Neural cell (in vitro differentiated cells): ENCODE data around the gene SGSH. TPM values are rescaled to one million over a fixed set of nuclear protein-coding genes. Genes with fewer than 3 reads are reported as not detected.

Experiments used
- H2AFZ ChIP-seq: fragments of 200-600, 300-800 bp; sonication (generic), shearing (Covaris generic); 2 replicates; pipeline ENCODE4 v1.6.0; 2014; ENCODE audit warnings: low read depth, mild to moderate bottlenecking, antibody characterized with exemption, low read length, moderate library complexity
- H3F3A ChIP-seq: fragments of 200-600 bp; shearing (Covaris generic); 2 replicates; pipeline ENCODE4 v1.6.1; 2016; ENCODE audit warnings: mild to moderate bottlenecking, moderate library complexity, mixed read lengths, antibody characterized with exemption, low read length; ENCODE audit not compliant: insufficient read depth, poor library complexity, severe bottlenecking
- H3K27ac ChIP-seq: fragments of 200-600, 300-800 bp; sonication (generic), shearing (Covaris generic); 2 replicates; pipeline ENCODE4 v1.5.1; 2014; ENCODE audit warnings: mild to moderate bottlenecking, low read length, moderate library complexity
- H3K27me3 ChIP-seq: fragments of 300-800, 200-600 bp; sonication (generic), shearing (Covaris generic); 2 replicates; pipeline ENCODE4 v1.6.0; 2014; ENCODE audit warnings: mild to moderate bottlenecking, low read depth, low read length, moderate library complexity; ENCODE audit not compliant: insufficient read depth
- H3K36me3 ChIP-seq: fragments of 300-800, 200-600 bp; sonication (generic), shearing (Covaris generic); 2 replicates; pipeline ENCODE4 v1.5.1; 2014; ENCODE audit warnings: mild to moderate bottlenecking, antibody characterized with exemption, low read length, moderate library complexity; ENCODE audit not compliant: insufficient read depth
- H3K4me2 ChIP-seq: fragments of 300-800, 200-600 bp; sonication (generic), shearing (Covaris generic); 2 replicates; pipeline ENCODE4 v1.6.0; 2014; ENCODE audit warnings: mild to moderate bottlenecking, low read length
- H3K4me3 ChIP-seq: fragments of 300-800, 200-600 bp; sonication (generic), shearing (Covaris generic); 2 replicates; pipeline ENCODE4 v1.5.1; 2014; ENCODE audit warnings: mild to moderate bottlenecking, low read length, moderate library complexity
- H3K79me2 ChIP-seq: fragments of 200-600 bp; shearing (Covaris generic); replicated peaks from 2 replicates; pipeline ENCODE4 v1.6.0; 2014; ENCODE audit warnings: mild to moderate bottlenecking, low read length, moderate library complexity; ENCODE audit not compliant: insufficient read depth
- H3K9ac ChIP-seq: fragments of 300-800, 200-600 bp; sonication (generic), shearing (Covaris generic); 2 replicates; pipeline ENCODE4 v1.6.1; 2016; ENCODE audit warnings: mild to moderate bottlenecking, low read length, mixed read lengths
- H3K9me2 ChIP-seq: fragments of 200-600 bp; shearing (Covaris generic); 2 replicates; pipeline ENCODE4 v1.6.1; 2016; ENCODE audit warnings: mild to moderate bottlenecking, low read length, mixed read lengths; ENCODE audit not compliant: insufficient read depth
- H3K9me3 ChIP-seq: fragments of 200-600, 300-800 bp; sonication (generic), shearing (Covaris generic); 2 replicates; pipeline ENCODE4 v1.6.1; 2016; ENCODE audit warnings: mild to moderate bottlenecking, mixed run types, low read length, moderate library complexity, mixed read lengths
- H4K20me1 ChIP-seq: fragments of 200-600 bp; shearing (Covaris generic); 2 replicates; pipeline ENCODE4 v1.6.1; 2016; ENCODE audit warnings: mild to moderate bottlenecking, mixed run types; ENCODE audit not compliant: insufficient read depth
- CTCF ChIP-seq: fragments of 450-650 bp; IDR thresholded peaks from 2 replicates; pipeline ENCODE4 v1.5.1; 2014; ENCODE audit warnings: antibody characterized with exemption, mild to moderate bottlenecking, moderate library complexity; ENCODE audit not compliant: poor library complexity, severe bottlenecking
- EP300 ChIP-seq: fragments of 450-650 bp; conservative IDR thresholded peaks from 2 replicates; pipeline ENCODE4 v1.6.1; 2014; ENCODE audit warnings: antibody characterized with exemption, mild to moderate bottlenecking, moderate library complexity; ENCODE audit not compliant: poor library complexity, severe bottlenecking
- EZH2 ChIP-seq: fragments of 200-600, 300-800 bp; shearing (Covaris generic), sonication (generic); IDR thresholded peaks from 2 replicates; pipeline ENCODE4 v1.6.1; 2014; ENCODE audit warnings: antibody characterized with exemption, low read length, borderline replicate concordance, mild to moderate bottlenecking; ENCODE audit not compliant: insufficient read depth, poor library complexity, severe bottlenecking
- MXI1 ChIP-seq: fragments of 450-650 bp; conservative IDR thresholded peaks from 2 replicates; pipeline ENCODE4 v1.6.1; 2014; ENCODE audit warnings: antibody characterized with exemption, mild to moderate bottlenecking; ENCODE audit not compliant: poor library complexity, severe bottlenecking
- POLR2AphosphoS5 ChIP-seq: IDR thresholded peaks from 2 replicates; pipeline ENCODE4 v1.6.1; 2012
- RAD21 ChIP-seq: fragments of 450-650 bp; conservative IDR thresholded peaks from 2 replicates; pipeline ENCODE4 v1.6.1; 2014; ENCODE audit warnings: antibody characterized with exemption, mild to moderate bottlenecking, moderate library complexity
- REST ChIP-seq: IDR thresholded peaks from 2 replicates; pipeline ENCODE4 v1.6.1; 2012; ENCODE audit warnings: borderline replicate concordance
- SMC3 ChIP-seq: fragments of 450-650 bp; conservative IDR thresholded peaks from 2 replicates; pipeline ENCODE4 v1.6.1; 2014; ENCODE audit warnings: antibody characterized with exemption, mild to moderate bottlenecking, moderate library complexity; ENCODE audit not compliant: poor library complexity
- TAF1 ChIP-seq: IDR thresholded peaks from 2 replicates; pipeline ENCODE4 v1.6.1; 2012; ENCODE audit warnings: low read depth
- polyA plus RNA-seq: library from polyadenylated mRNA; depleted of rRNA; stranded (reverse); fragments of >200 nt; gene quantifications from 2 replicates; pipeline ENCODE4 v1.2.3, GENCODE V29; 2014

Gene SGSH
- polyA plus RNA-seq, 1 donor from 2014 or later: 8.0 TPM

GRCh38 chr17:80227666-80228065 lies 7.5 kb upstream of the SGSH start:
- Histone ChIP-seq H3K9me3 (no peaks in the 10 kb centered on the region), H4K20me1 (no peaks in the 10 kb centered on the region), H3K27ac (no peak overlapping the region), H3K79me2 (no peaks in the 10 kb centered on the region), H3K27me3 (no peaks in the 10 kb centered on the region), H3K4me3 (no peak overlapping the region), H3K9me2 (no peaks in the 10 kb centered on the region), H3F3A (no peaks in the 10 kb centered on the region), H3K9ac (no peak overlapping the region), H3K4me2 (no peak overlapping the region), H3K36me3 (no peaks in the 10 kb centered on the region), H2AFZ (no peak overlapping the region)
- TF ChIP-seq SMC3: no peak
- no peak for TF ChIP-seq CTCF
- TF ChIP-seq MXI1: no peak
- TF ChIP-seq EP300: no peak
- TF ChIP-seq EZH2: no peak
- TF ChIP-seq REST: no peak
- TF ChIP-seq POLR2AphosphoS5: no peak
- no peak for TF ChIP-seq RAD21
- no peak for TF ChIP-seq TAF1

GRCh38 chr17:80227156-80227555 lies 7.0 kb upstream of the SGSH start:
- no peak overlapping the region for H3K9ac ChIP-seq
- H3K9me2 ChIP-seq: no peaks in the 10 kb centered on the region
- H3F3A ChIP-seq: no peaks in the 10 kb centered on the region
- H3K27ac ChIP-seq: no peak overlapping the region
- H3K36me3 ChIP-seq: no peaks in the 10 kb centered on the region
- H3K79me2 ChIP-seq: no peaks in the 10 kb centered on the region
- TF ChIP-seq EZH2 (no peak), RAD21 (no peak), TAF1 (no peak), CTCF (no peak), MXI1 (no peak), POLR2AphosphoS5 (no peak), REST (no peak), SMC3 (no peak), EP300 (no peak)
- no peaks in the 10 kb centered on the region for H3K9me3 ChIP-seq
- no peak overlapping the region for H3K4me2 ChIP-seq
- H2AFZ ChIP-seq: no peak overlapping the region
- H3K4me3 ChIP-seq: no peak overlapping the region
- H4K20me1 ChIP-seq: no peaks in the 10 kb centered on the region
- no peaks in the 10 kb centered on the region for H3K27me3 ChIP-seq
